PC-3 (cell line): ENCODE results near the gene LRP1B. TPM values are rescaled to one million over a fixed set of nuclear protein-coding genes. Genes with fewer than 3 reads are reported as not detected.
A peak's percentile ranks its signal among the peaks of the same experiment; 100 is the strongest.

Experiments
- ATAC-seq: fragments of 200-7000 bp; cut with Tn5 transposase; 2 replicates; pipeline ENCODE4 v1.9.1; 2020; ENCODE audit warnings: mild to moderate bottlenecking, moderate library complexity
- BruUV-seq: library from RNA; stranded (reverse); fragments of 400-500 nt; replicated peaks from 2 replicates; lab custom pipeline; 2021; lab: Mats Ljungman, UMichigan
- CTCF ChIA-PET: fragments of 300-600 bp; sonication (Branson Sonifier 250); formaldehyde crosslinking; loops from one replicate; lab custom pipeline; 2022; ENCODE audit warnings: antibody characterized with exemption; lab: Charles Lee
- POLR2A ChIA-PET: fragments of 300-600 bp; sonication (Branson Sonifier 250); formaldehyde crosslinking; loops from one replicate; lab custom pipeline; 2022; ENCODE audit warnings: antibody characterized with exemption; ENCODE audit not compliant: unreplicated experiment; lab: Charles Lee
- DNase-seq: peaks from one replicate; pipeline ENCODE4 v3.0.0-alpha.2; 2015
- H2AFZ ChIP-seq: fragments of 300-600 bp; sonication (generic); 2 replicates; pipeline ENCODE4 v1.6.0; 2016; ENCODE audit warnings: antibody characterized with exemption, low read length
- H3F3A ChIP-seq: fragments of 300-600 bp; sonication (generic); one replicate; pipeline ENCODE4 v1.6.0; 2017; ENCODE audit warnings: antibody characterized with exemption, low read length, control low read depth, mild to moderate bottlenecking; ENCODE audit not compliant: unreplicated experiment
- H3K27ac ChIP-seq: fragments of 300-600 bp; sonication (generic); 2 replicates; pipeline ENCODE4 v1.5.1; 2016; ENCODE audit warnings: mild to moderate bottlenecking, low read length
- H3K27me3 ChIP-seq: fragments of 300-600 bp; sonication (generic); 2 replicates; pipeline ENCODE4 v1.6.1; 2016; ENCODE audit warnings: low read length, mixed read lengths
- H3K36me3 ChIP-seq: fragments of 300-600 bp; sonication (generic); 2 replicates; pipeline ENCODE4 v1.6.1; 2016; ENCODE audit warnings: low read depth, mixed run types, low read length, mixed read lengths
- H3K4me1 ChIP-seq: fragments of 300-600 bp; sonication (generic); 2 replicates; pipeline ENCODE4 v1.5.1; 2016; ENCODE audit warnings: low read length; ENCODE audit not compliant: insufficient read depth
- H3K4me2 ChIP-seq: fragments of 300-600 bp; sonication (generic); 2 replicates; pipeline ENCODE4 v1.6.0; 2016; ENCODE audit warnings: low read length
- H3K4me3 ChIP-seq: fragments of 300-600 bp; sonication (generic); 2 replicates; pipeline ENCODE4 v1.5.1; 2016; ENCODE audit warnings: mild to moderate bottlenecking, low read length, mixed read lengths
- H3K79me2 ChIP-seq: fragments of 300-600 bp; sonication (generic); 2 replicates; pipeline ENCODE4 v1.6.1; 2017; ENCODE audit warnings: low read length, mixed read lengths
- H3K9ac ChIP-seq: fragments of 300-600 bp; sonication (generic); 2 replicates; pipeline ENCODE4 v1.6.0; 2016; ENCODE audit warnings: mild to moderate bottlenecking, low read length
- H3K9me2 ChIP-seq: fragments of 300-600 bp; sonication (generic); replicated peaks from 2 replicates; pipeline ENCODE4 v1.6.1; 2016; ENCODE audit warnings: mixed run types, low read length, mixed read lengths
- H3K9me3 ChIP-seq: fragments of 300-600 bp; sonication (generic); 2 replicates; pipeline ENCODE4 v1.6.1; 2016; ENCODE audit warnings: low read length, mixed read lengths
- H4K20me1 ChIP-seq: fragments of 300-600 bp; sonication (generic); 2 replicates; pipeline ENCODE4 v1.6.1; 2016; ENCODE audit warnings: low read length, mixed read lengths
- EZH2 ChIP-seq: fragments of 300-600 bp; sonication (generic); IDR thresholded peaks from one replicate; pipeline ENCODE4 v1.6.1; 2017; ENCODE audit warnings: antibody characterized with exemption, mild to moderate bottlenecking, low read length; ENCODE audit not compliant: unreplicated experiment
- EZH2phosphoT487 ChIP-seq: fragments of 300-600 bp; sonication (generic); IDR thresholded peaks from 2 replicates; pipeline ENCODE4 v1.6.1; 2018; ENCODE audit warnings: mild to moderate bottlenecking, antibody characterized with exemption, low read length, borderline replicate concordance
- intact Hi-C: fragments of 100-400 bp; cut with micrococcal nuclease; formaldehyde crosslinking; loops from 2 replicates; pipeline ENCODE4 v1.9.0; 2023
- total RNA-seq: library from RNA; depleted of rRNA; stranded (reverse); fragments of >200 nt; gene quantifications from 2 replicates; pipeline ENCODE4 v1.2.3, GENCODE V29; 2014
- TF ChIP-seq, protein P1 (sequence below): fragments of 300-600 bp; sonication (generic); conservative IDR thresholded peaks from 2 replicates; pipeline ENCODE4 v1.5.1; 2017; ENCODE audit warnings: antibody characterized with exemption, low read depth, mild to moderate bottlenecking, low read length

LRP1B gene
- total RNA-seq, 1 experiment from 2014 or later = 0.04 TPM

DNA sequence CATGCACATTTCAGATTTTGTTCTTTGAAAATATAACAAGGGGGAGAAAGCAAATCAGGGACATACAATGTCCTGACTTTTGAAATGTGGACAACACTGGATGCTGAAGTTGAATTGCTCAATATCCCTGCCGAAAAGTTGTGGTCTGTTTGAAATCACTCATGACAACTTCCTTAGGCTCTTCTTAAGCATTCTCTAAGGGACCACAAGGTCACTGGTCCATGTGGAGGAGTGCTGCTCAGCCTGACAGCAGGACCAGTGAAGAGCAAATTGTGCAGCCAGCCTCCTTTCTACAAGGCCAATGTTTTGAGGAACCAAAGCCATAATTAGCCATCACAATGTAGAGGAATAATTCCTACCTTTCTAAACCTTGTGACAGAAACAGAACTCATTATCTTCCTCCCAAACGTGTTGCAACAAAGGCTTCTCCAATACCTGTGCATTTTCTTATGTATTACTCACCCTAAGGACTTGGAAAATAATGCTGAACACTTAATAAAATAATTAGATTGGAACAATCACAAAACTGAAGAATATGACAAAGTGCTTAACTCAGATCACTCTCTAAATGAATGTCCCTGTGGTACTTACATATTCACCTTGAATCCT is 1873.0 kb downstream of the LRP1B start:
- POLR2A ChIA-PET = no interaction called here
- ATAC-seq (no peak), DNase-seq (no peak)
- H3K9me2 ChIP-seq = no peaks in the 10 kb centered on the region
- no peaks in the 10 kb centered on the region for H3F3A ChIP-seq
- no peak overlapping the region for H3K9ac ChIP-seq
- no peak overlapping the region for H2AFZ ChIP-seq
- no peak overlapping the region for H3K4me3 ChIP-seq
- no peaks in the 10 kb centered on the region for H3K27me3 ChIP-seq
- H3K4me2 ChIP-seq = no peak overlapping the region
- intact Hi-C loops = no loop called here
- no peak overlapping the region for H3K27ac ChIP-seq
- CTCF ChIA-PET = no interaction called here
- no peaks in the 10 kb centered on the region for H3K79me2 ChIP-seq
- no peaks in the 10 kb centered on the region for H3K36me3 ChIP-seq
- no peaks in the 10 kb centered on the region for H3K9me3 ChIP-seq
- H4K20me1 ChIP-seq = no peaks in the 10 kb centered on the region
- no TSS peak for BruUV-seq
- H3K4me1 ChIP-seq = no peaks in the 10 kb centered on the region
- TF ChIP-seq EZH2 = no peak
- no peak for TF ChIP-seq EZH2phosphoT487
- TF ChIP-seq, protein P1, sequence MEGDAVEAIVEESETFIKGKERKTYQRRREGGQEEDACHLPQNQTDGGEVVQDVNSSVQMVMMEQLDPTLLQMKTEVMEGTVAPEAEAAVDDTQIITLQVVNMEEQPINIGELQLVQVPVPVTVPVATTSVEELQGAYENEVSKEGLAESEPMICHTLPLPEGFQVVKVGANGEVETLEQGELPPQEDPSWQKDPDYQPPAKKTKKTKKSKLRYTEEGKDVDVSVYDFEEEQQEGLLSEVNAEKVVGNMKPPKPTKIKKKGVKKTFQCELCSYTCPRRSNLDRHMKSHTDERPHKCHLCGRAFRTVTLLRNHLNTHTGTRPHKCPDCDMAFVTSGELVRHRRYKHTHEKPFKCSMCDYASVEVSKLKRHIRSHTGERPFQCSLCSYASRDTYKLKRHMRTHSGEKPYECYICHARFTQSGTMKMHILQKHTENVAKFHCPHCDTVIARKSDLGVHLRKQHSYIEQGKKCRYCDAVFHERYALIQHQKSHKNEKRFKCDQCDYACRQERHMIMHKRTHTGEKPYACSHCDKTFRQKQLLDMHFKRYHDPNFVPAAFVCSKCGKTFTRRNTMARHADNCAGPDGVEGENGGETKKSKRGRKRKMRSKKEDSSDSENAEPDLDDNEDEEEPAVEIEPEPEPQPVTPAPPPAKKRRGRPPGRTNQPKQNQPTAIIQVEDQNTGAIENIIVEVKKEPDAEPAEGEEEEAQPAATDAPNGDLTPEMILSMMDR = no peak

DNA sequence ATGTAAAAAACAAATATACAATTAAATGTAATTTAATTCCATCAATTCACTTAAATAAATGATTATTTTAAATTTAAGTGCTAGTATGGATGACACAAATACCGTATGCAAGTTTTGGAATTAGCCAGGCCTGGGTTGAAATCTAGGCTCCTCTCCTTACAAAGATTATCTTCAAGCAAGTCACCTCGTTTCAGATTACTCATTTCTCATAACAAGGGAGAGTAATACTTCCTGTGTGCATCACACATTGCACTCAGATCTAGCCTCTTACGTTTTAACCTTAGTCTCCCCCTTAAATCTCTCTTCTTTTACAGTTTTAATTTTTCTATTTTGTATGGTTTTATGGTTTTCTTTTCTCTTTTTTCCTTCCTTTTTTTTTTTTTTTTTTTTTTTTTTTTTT is 1874.7 kb downstream of the LRP1B start:
- no peaks in the 10 kb centered on the region for H3K79me2 ChIP-seq
- H3K9me2 ChIP-seq = no peaks in the 10 kb centered on the region
- peak; percentile 69 for ATAC-seq
- no peak overlapping the region for H3K9ac ChIP-seq
- H3K4me1 ChIP-seq = no peaks in the 10 kb centered on the region
- H3K4me2 ChIP-seq = no peak overlapping the region
- no peaks in the 10 kb centered on the region for H3K9me3 ChIP-seq
- no peak overlapping the region for H3K27ac ChIP-seq
- no peaks in the 10 kb centered on the region for H3K27me3 ChIP-seq
- no peak overlapping the region for H3K4me3 ChIP-seq
- BruUV-seq = no TSS peak
- POLR2A ChIA-PET = no interaction called here
- no peaks in the 10 kb centered on the region for H3K36me3 ChIP-seq
- intact Hi-C loops = no loop called here
- H2AFZ ChIP-seq = no peak overlapping the region
- H3F3A ChIP-seq = no peaks in the 10 kb centered on the region
- peak; percentile 46 for DNase-seq
- CTCF ChIA-PET = no interaction called here
- H4K20me1 ChIP-seq = no peaks in the 10 kb centered on the region
- no peak for TF ChIP-seq EZH2
- TF ChIP-seq, protein P1 = no peak
- TF ChIP-seq EZH2phosphoT487 = no peak

DNA sequence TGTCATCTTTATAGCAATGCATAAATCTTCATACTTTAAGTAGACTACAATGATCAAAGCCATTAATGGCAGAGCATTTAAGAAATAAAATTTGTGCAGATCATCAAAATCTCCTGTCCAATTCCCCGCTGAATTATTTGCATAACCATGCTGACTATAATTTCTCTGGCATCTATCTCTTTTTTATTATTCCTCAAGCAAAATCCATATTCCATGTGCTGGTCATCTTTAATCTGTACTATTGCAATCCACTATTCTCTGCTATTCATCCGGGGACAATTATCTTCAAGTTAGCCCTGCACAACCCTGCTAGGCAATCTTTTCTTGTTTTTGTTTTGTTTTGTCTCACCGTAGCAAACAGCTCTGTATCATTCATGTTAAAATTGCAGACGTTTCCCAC is 1881.0 kb downstream of the LRP1B start:
- Histone ChIP-seq H4K20me1 (no peaks in the 10 kb centered on the region), H3K79me2 (no peaks in the 10 kb centered on the region), H3K9me3 (no peaks in the 10 kb centered on the region), H3K4me1 (peaks cover 8% of the 10 kb centered on the region), H3K4me3 (no peak overlapping the region), H3K27me3 (no peaks in the 10 kb centered on the region), H3K4me2 (no peak overlapping the region), H3F3A (no peaks in the 10 kb centered on the region), H3K9me2 (no peaks in the 10 kb centered on the region), H3K36me3 (no peaks in the 10 kb centered on the region), H3K27ac (no peak overlapping the region), H2AFZ (no peak overlapping the region), H3K9ac (no peak overlapping the region)
- CTCF ChIA-PET = no interaction called here
- DNase-seq = no peak
- POLR2A ChIA-PET = no interaction called here
- no TSS peak for BruUV-seq
- no peak for ATAC-seq
- TF ChIP-seq EZH2phosphoT487 (no peak), EZH2 (no peak)
- TF ChIP-seq, protein P1 = no peak
- intact Hi-C loops = no loop called here
